Glomerular visceral epithelial cell (primary cell): ENCODE data around the gene NR3C2.

Experiments
- DNase-seq: peaks from one replicate; pipeline ENCODE4 v3.0.0-alpha.2; 2016; ENCODE audit errors: extremely low spot score

The NR3C2 gene

DNA sequence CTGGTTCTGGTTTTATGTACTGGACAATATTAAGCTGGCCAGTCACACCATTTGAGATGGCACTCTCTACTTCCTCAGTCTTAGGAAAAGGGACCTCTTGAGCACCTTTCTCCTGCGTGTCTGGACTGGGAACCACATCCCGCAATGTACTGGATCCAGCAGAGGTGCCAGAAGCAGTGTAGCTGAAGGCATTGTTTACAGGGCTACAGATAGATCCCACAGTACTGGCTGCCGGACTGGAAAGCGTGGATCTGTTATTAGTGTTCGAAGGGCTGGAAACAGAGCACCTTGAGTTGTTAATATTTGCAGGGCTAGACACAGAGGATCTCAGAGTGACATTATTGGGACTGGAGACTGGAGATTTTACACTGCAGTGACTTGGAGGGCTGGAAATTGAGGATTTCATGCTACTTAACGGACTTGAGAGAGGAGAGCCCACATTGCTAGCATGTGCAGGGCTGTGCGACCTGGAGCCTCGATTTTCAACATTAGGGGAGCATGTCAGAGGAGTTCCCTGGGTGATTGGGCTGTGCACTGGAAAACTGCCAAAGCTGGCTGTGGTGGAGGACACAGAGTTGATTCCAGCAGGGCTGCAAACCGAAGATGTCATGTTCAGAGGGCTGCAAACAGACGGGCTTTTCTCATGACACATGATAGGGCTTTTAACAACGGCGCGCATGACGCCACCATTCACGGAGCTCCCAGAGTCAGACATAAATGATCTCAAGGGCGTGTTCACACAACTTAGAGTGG lies 6.4 kb downstream of the NR3C2 start:
- no peak for DNase-seq

- DNase-seq, result no peak
Measured at GRCh38 chr4:148434075-148434773, 8.0 kb downstream of the NR3C2 start.

DNA sequence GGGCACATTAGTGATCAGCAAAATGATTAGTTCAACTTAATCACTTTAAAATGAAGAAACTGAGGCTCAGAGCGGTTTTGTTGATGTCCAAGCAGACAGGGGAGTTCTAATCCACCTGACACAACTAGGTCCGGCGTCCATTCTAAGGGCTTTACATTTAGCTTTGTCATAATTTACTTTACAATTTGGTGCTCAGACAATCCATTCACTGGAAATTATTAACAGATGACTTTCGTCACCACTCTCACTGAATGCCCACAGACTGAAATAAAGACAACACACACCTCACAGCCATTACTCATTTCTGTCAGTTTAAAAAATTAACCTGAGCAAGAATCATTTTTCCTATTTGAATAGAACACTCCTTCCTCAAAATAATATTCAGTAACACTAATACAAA lies 10.8 kb downstream of the NR3C2 start:
- DNase-seq, result peak; percentile 58

GRCh38 chr4:148430854-148431253 lies 11.4 kb downstream of the NR3C2 start:
- no peak for DNase-seq

- no peak for DNase-seq
Measured at GRCh38 chr4:148429206-148429605, 13.0 kb downstream of the NR3C2 start.

DNA sequence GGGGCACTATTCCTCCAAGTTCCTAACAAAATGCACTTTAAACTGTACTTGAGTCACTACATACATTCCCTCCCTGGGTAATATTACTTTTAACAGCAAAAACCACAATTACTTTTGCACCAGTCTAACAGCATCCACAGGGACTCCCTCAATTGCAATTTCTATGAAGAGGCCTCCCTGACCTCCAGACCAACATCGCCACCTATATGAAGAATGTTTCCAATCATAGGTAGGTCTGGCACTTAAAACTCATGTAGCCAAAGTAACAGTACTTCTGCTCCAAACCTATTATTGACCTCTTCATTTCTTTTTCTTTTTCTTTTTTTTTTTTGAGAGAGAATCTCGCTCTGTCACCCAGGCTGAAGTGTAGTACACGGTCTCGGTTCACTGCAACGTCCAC lies 15.6 kb downstream of the NR3C2 start:
- DNase-seq, result no peak

GRCh38 chr4:148425327-148426110 lies 16.7 kb downstream of the NR3C2 start:
- no peak for DNase-seq

DNA sequence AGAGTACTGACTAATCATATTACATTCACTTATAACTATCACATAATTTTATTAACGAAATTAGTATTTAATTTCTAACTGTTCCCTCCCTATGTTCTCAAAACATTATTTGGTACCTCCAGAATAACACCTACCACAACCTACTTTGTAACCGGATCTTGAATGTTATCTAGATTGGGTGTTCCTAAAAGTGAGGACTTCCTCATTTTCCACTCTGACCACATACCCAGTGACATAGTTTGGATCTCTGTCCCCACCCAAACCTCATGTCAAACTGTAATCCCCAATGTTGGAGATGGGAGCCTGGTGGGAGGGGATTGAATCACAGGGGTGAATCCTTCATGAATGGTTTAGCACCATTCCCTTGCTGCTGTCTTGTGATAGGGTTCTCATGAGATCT lies 21.8 kb downstream of the NR3C2 start:
- DNase-seq, result no peak

GRCh38 chr4:148415500-148415899 lies 26.7 kb downstream of the NR3C2 start:
- no peak for DNase-seq

- no peak for DNase-seq
Measured at GRCh38 chr4:148412460-148412994, 29.7 kb downstream of the NR3C2 start.

GRCh38 chr4:148405161-148405893 lies 36.9 kb downstream of the NR3C2 start:
- DNase-seq, result no peak

DNA sequence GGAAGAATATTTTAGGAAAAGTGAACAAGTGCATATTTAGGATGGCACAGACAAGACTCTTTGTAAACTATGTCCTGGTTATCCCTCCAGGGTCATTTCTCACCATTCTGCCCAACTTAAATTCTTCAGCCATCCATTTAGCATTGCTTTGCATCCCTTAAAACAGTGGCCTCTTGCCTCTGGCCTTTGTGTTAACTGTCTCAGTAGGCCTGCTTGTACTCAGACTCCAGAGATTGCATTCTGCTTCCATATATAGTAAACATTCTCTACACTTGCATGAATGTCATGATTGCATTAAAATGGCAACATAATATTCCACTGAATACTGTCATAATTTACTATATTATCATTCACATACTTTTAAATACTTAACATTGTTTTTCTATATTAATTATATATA lies 43.2 kb downstream of the NR3C2 start:
- no peak for DNase-seq

DNA sequence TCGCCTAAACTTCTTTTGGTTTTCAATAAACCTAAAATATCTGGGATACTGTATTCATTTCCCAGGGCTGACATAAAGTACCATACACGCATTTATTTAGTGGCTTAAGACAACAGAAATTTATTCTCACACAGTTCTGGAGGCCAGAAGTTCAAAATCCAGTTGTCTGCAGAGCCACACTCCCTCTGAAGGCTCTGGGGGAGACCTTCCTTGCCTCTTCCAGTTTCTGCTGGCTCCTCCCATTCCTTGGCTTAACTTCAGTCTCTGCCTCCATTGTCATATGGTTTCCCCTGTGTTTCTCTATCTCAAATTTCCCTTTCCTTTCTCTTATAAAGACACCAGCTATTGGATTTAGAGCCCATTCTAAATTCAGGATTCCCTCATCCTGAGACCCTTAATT lies 44.4 kb downstream of the NR3C2 start:
- DNase-seq, result no peak

DNA sequence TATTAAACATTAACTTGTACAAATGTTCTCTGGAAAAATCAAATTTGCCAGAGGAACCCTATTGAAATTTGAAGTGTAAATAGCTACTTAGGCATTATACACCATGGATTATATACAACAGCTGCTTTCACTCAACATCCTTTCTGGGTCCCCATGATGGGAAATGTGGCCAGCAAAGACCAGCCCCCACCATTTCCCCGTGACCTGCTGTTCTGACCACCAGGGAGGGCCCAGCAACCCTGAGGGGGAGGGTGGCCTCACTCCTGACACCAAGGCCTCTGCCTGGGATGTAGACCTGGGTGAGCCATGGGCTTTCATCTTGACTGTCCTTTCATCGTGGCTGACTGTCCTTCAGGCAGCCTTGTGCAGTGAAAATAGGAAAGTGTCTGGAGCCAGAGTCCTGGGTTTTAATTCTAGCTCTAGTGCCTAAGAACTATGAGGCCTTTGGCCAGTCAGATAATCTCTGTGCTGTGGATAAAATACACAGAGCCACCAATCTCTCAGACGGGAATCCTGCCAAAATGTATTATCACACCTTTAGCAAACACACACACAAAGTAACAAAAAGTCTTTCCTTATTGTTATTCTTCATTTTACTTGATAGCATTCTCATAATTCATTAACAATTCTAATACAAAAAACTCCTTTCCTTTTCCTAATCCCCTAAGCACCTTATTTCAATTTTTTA lies 45.1 kb downstream of the NR3C2 start:
- no peak for DNase-seq

- no peak for DNase-seq
Measured at GRCh38 chr4:148395771-148396170, 46.4 kb downstream of the NR3C2 start.

- DNase-seq, result no peak
Measured at GRCh38 chr4:148391056-148391455, 51.2 kb downstream of the NR3C2 start.

DNA sequence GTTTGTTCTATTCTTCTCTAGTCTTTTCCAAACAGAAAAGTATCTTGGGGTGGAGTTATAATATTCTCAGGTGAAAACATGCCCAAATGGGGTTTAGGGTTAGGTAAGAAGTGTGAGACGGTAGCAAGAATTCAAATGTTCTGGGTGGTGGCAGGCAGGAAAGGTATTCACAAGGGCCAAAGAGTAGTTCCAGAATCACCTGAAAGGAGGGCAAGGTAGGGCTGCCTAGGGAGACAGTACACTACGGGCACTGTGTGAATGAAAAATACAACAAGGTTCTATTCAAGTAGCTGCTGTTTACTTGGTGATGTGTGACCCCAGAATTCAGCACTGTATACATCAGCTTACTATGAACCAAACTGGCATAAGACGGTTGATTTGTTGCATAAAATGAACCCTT lies 51.9 kb downstream of the NR3C2 start:
- DNase-seq, result no peak

GRCh38 chr4:148380291-148380690 lies 61.9 kb downstream of the NR3C2 start:
- DNase-seq, result no peak

DNA sequence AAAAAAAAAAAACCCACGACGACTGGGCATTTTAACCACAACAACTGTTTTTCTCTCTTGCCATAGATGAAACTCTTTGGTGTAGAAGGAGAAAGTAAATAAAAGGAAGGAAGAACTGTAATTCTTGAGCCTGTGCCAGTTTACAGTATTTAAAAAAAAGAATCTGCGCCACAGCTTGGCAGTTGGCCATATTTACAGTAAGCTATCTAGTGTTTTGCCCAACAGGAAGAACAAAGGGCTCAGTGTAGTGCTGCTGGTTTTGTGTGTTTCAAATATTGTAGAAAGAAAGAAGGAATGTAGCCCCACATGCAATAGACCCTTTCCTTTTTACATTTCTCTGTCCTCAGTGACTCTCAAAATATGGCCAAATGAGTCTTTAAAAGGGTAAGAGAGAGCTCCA lies 66.1 kb downstream of the NR3C2 start:
- DNase-seq, result peak; percentile 63

GRCh38 chr4:148375584-148375983 lies 66.6 kb downstream of the NR3C2 start:
- no peak for DNase-seq

DNA sequence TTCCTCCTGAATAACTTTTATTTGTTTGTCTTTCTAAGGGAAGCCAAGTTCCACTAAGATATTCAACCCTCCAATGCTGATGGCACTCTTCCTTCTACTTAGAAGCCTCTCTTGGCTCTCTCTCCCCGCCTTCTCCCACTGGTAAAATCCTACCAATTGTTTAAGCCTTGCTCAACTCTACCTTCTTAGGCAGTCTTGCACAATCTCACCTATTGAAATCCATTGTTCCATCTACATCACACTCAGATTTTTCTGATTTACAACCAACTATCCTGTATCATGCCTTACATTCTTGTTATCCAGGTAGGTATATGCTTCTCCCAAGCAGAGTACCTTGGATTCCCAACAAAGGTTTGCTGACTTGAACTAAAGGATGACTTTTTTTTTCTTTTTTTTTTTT lies 69.1 kb downstream of the NR3C2 start:
- DNase-seq, result no peak
